ENCODE measurements around the gene KRTAP12-3. TPM values are rescaled to one million over a fixed set of nuclear protein-coding genes. Genes with fewer than 3 reads are reported as not detected.

The KRTAP12-3 gene
- total RNA-seq, 2 donors from 2014 or later: not detected

- Histone ChIP-seq H3K27me3 (ENCODE audit: control insufficient read depth, insufficient read depth, low read length, poor library complexity, severe bottlenecking) (no peaks in the 10 kb centered on the region), H3K36me3 (ENCODE audit: control insufficient read depth, insufficient read depth, low read length) (no peaks in the 10 kb centered on the region), H3K4me3 (ENCODE audit: low read length) (no peak overlapping the region), H3K27ac (ENCODE audit: low read depth, low read length) (no peak overlapping the region), H3K4me1 (ENCODE audit: control insufficient read depth, insufficient read depth, low read length) (no peaks in the 10 kb centered on the region), H3K9ac (ENCODE audit: extremely low read depth, low read length, poor library complexity, severe bottlenecking) (no peak overlapping the region), H3K9me3 (ENCODE audit: control insufficient read depth, low read length) (peaks cover 54% of the 10 kb centered on the region)
- no peaks in the 10 kb centered on the region for H3K36me3 Mint-ChIP-seq (ENCODE audit: low read depth)
- peaks cover 4% of the 10 kb centered on the region for H3K4me1 Mint-ChIP-seq
- no peaks in the 10 kb centered on the region for H3K27me3 Mint-ChIP-seq (ENCODE audit: insufficient read depth)
- no peak overlapping the region for H3K27ac Mint-ChIP-seq
- no peak for TF ChIP-seq CTCF (conservative IDR thresholded peaks at IDR 0.05)
- 88 to 94% methylated on average over 5 to 6 of the region's 6 CpGs for WGBS, 2 experiments (ENCODE audit: insufficient coverage in 1 of 2, insufficient read length in 1 of 2)
- H3K9me3 Mint-ChIP-seq: peaks cover 56% of the 10 kb centered on the region
- H3K4me3 Mint-ChIP-seq: no peak overlapping the region
- no peak for DNase-seq
Observed at GRCh38 chr21:44619886-44620285, 37.8 kb upstream of the KRTAP12-3 start.

- no peak for TF ChIP-seq CTCF (conservative IDR thresholded peaks at IDR 0.05)
- Histone ChIP-seq H3K9ac (ENCODE audit: extremely low read depth, low read length, poor library complexity, severe bottlenecking) (no peak overlapping the region), H3K4me3 (ENCODE audit: low read length) (no peak overlapping the region), H3K9me3 (ENCODE audit: control insufficient read depth, low read length) (peaks cover 58% of the 10 kb centered on the region), H3K27ac (ENCODE audit: low read depth, low read length) (no peak overlapping the region), H3K4me1 (ENCODE audit: control insufficient read depth, insufficient read depth, low read length) (no peaks in the 10 kb centered on the region), H3K27me3 (ENCODE audit: control insufficient read depth, insufficient read depth, low read length, poor library complexity, severe bottlenecking) (no peaks in the 10 kb centered on the region), H3K36me3 (ENCODE audit: control insufficient read depth, insufficient read depth, low read length) (no peaks in the 10 kb centered on the region)
- Mint-ChIP-seq H3K27me3 (ENCODE audit: insufficient read depth) (peaks cover 1% of the 10 kb centered on the region), H3K4me3 (no peak overlapping the region), H3K36me3 (ENCODE audit: low read depth) (no peaks in the 10 kb centered on the region), H3K27ac (no peak overlapping the region), H3K4me1 (no peaks in the 10 kb centered on the region), H3K9me3 (peaks cover 58% of the 10 kb centered on the region)
- DNase-seq: no peak
Observed at GRCh38 chr21:44623575-44623974, 34.2 kb upstream of the KRTAP12-3 start.

GRCh38 chr21:44625756-44626155, 32.0 kb upstream of the KRTAP12-3 start:
- no peaks in the 10 kb centered on the region for H3K36me3 Mint-ChIP-seq (ENCODE audit: low read depth)
- no peaks in the 10 kb centered on the region for H3K4me1 ChIP-seq (ENCODE audit: control insufficient read depth, insufficient read depth, low read length)
- H3K4me3 Mint-ChIP-seq: no peak overlapping the region
- 93 to 96% methylated on average over 2 to 6 of the region's 7 CpGs for WGBS, 2 experiments (ENCODE audit: insufficient coverage in 1 of 2, insufficient read length in 1 of 2)
- H3K27me3 Mint-ChIP-seq (ENCODE audit: insufficient read depth): peaks cover 1% of the 10 kb centered on the region
- H3K27me3 ChIP-seq (ENCODE audit: control insufficient read depth, insufficient read depth, low read length, poor library complexity, severe bottlenecking): no peaks in the 10 kb centered on the region
- no peaks in the 10 kb centered on the region for H3K4me1 Mint-ChIP-seq
- no peak overlapping the region for H3K27ac ChIP-seq (ENCODE audit: low read depth, low read length)
- no peak overlapping the region for H3K4me3 ChIP-seq (ENCODE audit: low read length)
- H3K9me3 ChIP-seq (ENCODE audit: control insufficient read depth, low read length): peaks cover 36% of the 10 kb centered on the region
- peaks cover 39% of the 10 kb centered on the region for H3K9me3 Mint-ChIP-seq
- no peaks in the 10 kb centered on the region for H3K36me3 ChIP-seq (ENCODE audit: control insufficient read depth, insufficient read depth, low read length)
- no peak for TF ChIP-seq CTCF (conservative IDR thresholded peaks at IDR 0.05)
- peak; percentile 18 for DNase-seq
- H3K27ac Mint-ChIP-seq: no peak overlapping the region
- no peak overlapping the region for H3K9ac ChIP-seq (ENCODE audit: extremely low read depth, low read length, poor library complexity, severe bottlenecking)

Measured in endodermal cell (in vitro differentiated cells).